Sigmoid colon (tissue), 7 donors: Measurements from ENCODE around the gene MRPS18A. TPM values are rescaled to one million over a fixed set of nuclear protein-coding genes. Genes with fewer than 3 reads are reported as not detected.

Source experiments
- DNase-seq: peaks from one replicate; pipeline ENCODE4 v3.0.0-alpha.2; 2019
- H3K27ac ChIP-seq, 4 donors: fragments of 200-600 bp; sonication (generic); one replicate each; pipeline ENCODE4 v1.5.1; 2016 to 2019; ENCODE audit warnings: mild to moderate bottlenecking in 1 of 4
- H3K27me3 ChIP-seq, 3 donors: fragments of 200-600 bp; sonication (generic); one replicate each; pipeline ENCODE4 v1.5.1; 2019; ENCODE audit warnings: mild to moderate bottlenecking in 1 of 3
- H3K36me3 ChIP-seq, 4 donors: fragments of 200-600 bp; sonication (generic); one replicate each; pipeline ENCODE4 v1.5.1; 2016 to 2019
- H3K4me1 ChIP-seq, 4 donors: fragments of 200-600 bp; sonication (generic); one replicate each; pipeline ENCODE4 v1.5.1; 2017 to 2019
- H3K4me3 ChIP-seq, 4 donors: fragments of 200-600 bp; sonication (generic); one replicate each; pipeline ENCODE4 v1.5.1; 2017 to 2019; ENCODE audit warnings: mild to moderate bottlenecking in 2 of 4, moderate library complexity in 1 of 4
- H3K9me3 ChIP-seq, 4 donors: fragments of 200-600 bp in 3 of 4; sonication (generic) in 3 of 4; one replicate each; pipeline versions ENCODE4 v1.5.1 to v1.6.1; 2013 to 2019
- CTCF ChIP-seq, 4 experiments: fragments of 450-650 bp in 3 of 4; fragments of 200-600 bp in 1 of 4; IDR thresholded peaks; one replicate each; pipeline ENCODE4 v1.5.1; 2016 to 2019; ENCODE audit warnings: antibody characterized with exemption in 4 of 4, mild to moderate bottlenecking in 3 of 4, moderate library complexity in 2 of 4
- EP300 ChIP-seq, 4 donors: sonication (generic); formaldehyde crosslinking; IDR thresholded peaks; one replicate each; pipeline ENCODE4 v1.6.1; 2017; ENCODE audit warnings: antibody characterized with exemption in 4 of 4
- POLR2A ChIP-seq, 2 donors: fragments of 450-650 bp; IDR thresholded peaks; one replicate each; pipeline ENCODE4 v1.6.1; 2016; ENCODE audit warnings: antibody characterized with exemption in 2 of 2, mild to moderate bottlenecking in 2 of 2, moderate library complexity in 2 of 2
- POLR2AphosphoS5 ChIP-seq, 4 donors: sonication (generic); formaldehyde crosslinking; IDR thresholded peaks; one replicate each; pipeline ENCODE4 v1.6.1; 2017; ENCODE audit warnings: antibody characterized with exemption in 4 of 4
- WGBS, 2 donors: extraction: QIAGEN DNeasy Blood & Tissue Kit; methylation state at CpG; one replicate each; pipeline ENCODE4 v1.1.7; 2013; 5-methylcytosine and 5-hydroxymethylcytosine counted together
- intact Hi-C: fragments of 100-400 bp; cut with DNase I; formaldehyde crosslinking; loops from one replicate; pipeline ENCODE4 v1.15.1; 2023
- polyA plus RNA-seq, 3 donors: library from polyadenylated mRNA; stranded (reverse); fragments of 200-250 nt; gene quantifications; one replicate each; pipeline ENCODE4 v1.2.3, GENCODE V29; 2013
- total RNA-seq, 4 donors: library from RNA; depleted of rRNA; stranded (reverse); fragments of >200 nt; gene quantifications; one replicate each; pipeline ENCODE4 v1.1.0, GENCODE V29; 2016
- donor health status: healthy with polysubstance abuse.
- donor health status: Bipolar disorder and iron deficiency.
- donor health status: healthy.

MRPS18A gene
- total and polyA plus RNA-seq, 7 donors: 28.8 to 93.2 (median 43.9) TPM

- intact Hi-C loops: no loop called here
- peaks cover 0 to 26% (median 22%) of the 10 kb centered on the region in 4 donors for H3K4me1 ChIP-seq
- no peaks in the 10 kb centered on the region for H3K36me3 ChIP-seq
- H3K27me3 ChIP-seq: no peaks in the 10 kb centered on the region
- no peak for DNase-seq
- H3K9me3 ChIP-seq: no peaks in the 10 kb centered on the region
- no peak overlapping the region for H3K4me3 ChIP-seq
- peak overlapping the region in 2 of 4 donors; percentile 6 to 49 for H3K27ac ChIP-seq
- WGBS, 2 donors: 96 to 97% methylated on average over 7 of the region's 7 CpGs
- TF ChIP-seq CTCF (IDR thresholded peaks at IDR 0.05) (no peak), POLR2A (IDR thresholded peaks at IDR 0.05) (no peak), EP300 (IDR thresholded peaks at IDR 0.05) (no peak), POLR2AphosphoS5 (IDR thresholded peaks at IDR 0.05) (no peak)
Measured at GRCh38 chr6:43707269-43707668, 19.7 kb upstream of the MRPS18A start.

GRCh38 chr6:43706788-43707187, 19.2 kb upstream of the MRPS18A start:
- Histone ChIP-seq H3K4me1 (peaks cover 0 to 30% (median 27%) of the 10 kb centered on the region in 4 donors), H3K9me3 (no peaks in the 10 kb centered on the region), H3K4me3 (no peak overlapping the region), H3K27me3 (no peaks in the 10 kb centered on the region), H3K36me3 (no peaks in the 10 kb centered on the region), H3K27ac (peak overlapping the region; percentile 6 to 49 (median 42))
- peak; percentile 63 for DNase-seq
- intact Hi-C loops: no loop called here
- WGBS, 2 donors: 77 to 81% methylated on average over 8 of the region's 8 CpGs
- TF ChIP-seq EP300 (IDR thresholded peaks at IDR 0.05) (no peak), POLR2AphosphoS5 (IDR thresholded peaks at IDR 0.05) (peak in 1 of 4 donors; percentile 38), POLR2A (IDR thresholded peaks at IDR 0.05) (no peak), CTCF (IDR thresholded peaks at IDR 0.05) (no peak)

GRCh38 chr6:43705996-43706395, 18.4 kb upstream of the MRPS18A start:
- H3K27ac ChIP-seq: peak overlapping the region; percentile 35 to 49 (median 48)
- 45 to 59% methylated on average over 3 of the region's 3 CpGs for WGBS, 2 donors
- no peak overlapping the region for H3K4me3 ChIP-seq
- no peaks in the 10 kb centered on the region for H3K9me3 ChIP-seq
- intact Hi-C loops: no loop called here
- H3K27me3 ChIP-seq: no peaks in the 10 kb centered on the region
- H3K36me3 ChIP-seq: no peaks in the 10 kb centered on the region
- TF ChIP-seq EP300 (IDR thresholded peaks at IDR 0.05): peak in 1 of 4 donors; percentile 19
- peak in 1 of 4 donors; percentile 33 for TF ChIP-seq POLR2AphosphoS5 (IDR thresholded peaks at IDR 0.05)
- TF ChIP-seq CTCF (IDR thresholded peaks at IDR 0.05): no peak
- TF ChIP-seq POLR2A (IDR thresholded peaks at IDR 0.05): no peak
- peaks cover 0 to 30% (median 27%) of the 10 kb centered on the region in 4 donors for H3K4me1 ChIP-seq
- DNase-seq: peak; percentile 54

- TF ChIP-seq CTCF (IDR thresholded peaks at IDR 0.05) (no peak), POLR2A (IDR thresholded peaks at IDR 0.05) (no peak), POLR2AphosphoS5 (IDR thresholded peaks at IDR 0.05) (no peak)
- Histone ChIP-seq H3K4me1 (peaks cover 0 to 30% (median 25%) of the 10 kb centered on the region in 4 donors), H3K9me3 (no peaks in the 10 kb centered on the region), H3K36me3 (no peaks in the 10 kb centered on the region), H3K27ac (peak overlapping the region; percentile 70 to 84 (median 78)), H3K27me3 (no peaks in the 10 kb centered on the region), H3K4me3 (no peak overlapping the region)
- no peak for DNase-seq
- WGBS, 2 donors: 69 to 78% methylated on average over 8 of the region's 8 CpGs
- intact Hi-C loops: loop anchor here (5.0 kb wide), 1 partner anchor 76 kb away; the partner anchor contains the start of gene GTPBP2
Measured at GRCh38 chr6:43703512-43704429, 16.2 kb upstream of the MRPS18A start.
